ENCODE data around the gene HOXD12. TPM values are rescaled to one million over a fixed set of nuclear protein-coding genes. Genes with fewer than 3 reads are reported as not detected.

HOXD12 gene
- total RNA-seq, 1 donor from 2014 or later, result not detected

DNA sequence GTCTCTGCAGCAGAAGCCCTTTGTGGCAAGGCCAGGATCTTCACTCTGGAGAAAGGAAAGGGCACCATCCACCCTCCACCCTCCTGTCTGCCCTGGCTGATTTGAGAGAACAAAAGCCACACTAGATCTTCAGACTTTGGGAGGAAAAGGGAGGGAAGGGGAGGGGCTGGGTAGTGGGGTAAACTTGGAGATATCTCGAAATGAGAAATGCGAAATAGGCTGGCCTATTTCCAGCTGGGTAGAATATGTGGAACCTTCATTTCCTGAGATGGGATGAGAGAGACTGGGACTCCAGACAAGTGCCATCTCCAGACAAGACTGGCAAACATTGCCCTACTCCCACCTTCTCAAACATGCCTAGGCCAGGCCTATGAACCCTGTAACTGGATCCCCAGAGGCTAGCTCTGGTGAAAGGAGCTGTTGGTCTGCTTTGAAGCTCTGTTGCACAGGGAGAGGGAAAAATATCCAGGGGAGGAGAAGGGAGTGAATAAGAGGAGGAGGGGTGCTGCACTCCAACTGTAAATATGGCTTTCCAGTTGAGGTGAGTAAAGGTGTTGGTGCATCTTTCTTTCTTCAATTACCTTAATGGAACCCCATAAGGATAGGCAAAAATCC is 1.7 kb downstream of the HOXD12 start:
- Mint-ChIP-seq H3K27ac (no peak overlapping the region), H3K36me3 (no peaks in the 10 kb centered on the region), H3K4me1 (ENCODE audit: unreplicated experiment) (peaks cover 16% of the 10 kb centered on the region), H3K27me3 (peaks cover 98% of the 10 kb centered on the region), H3K9me3 (no peaks in the 10 kb centered on the region), H3K4me3 (no peak overlapping the region)
- no peak for DNase-seq (ENCODE audit: extremely low spot score, unreplicated experiment)
- TF ChIP-seq, protein P1, sequence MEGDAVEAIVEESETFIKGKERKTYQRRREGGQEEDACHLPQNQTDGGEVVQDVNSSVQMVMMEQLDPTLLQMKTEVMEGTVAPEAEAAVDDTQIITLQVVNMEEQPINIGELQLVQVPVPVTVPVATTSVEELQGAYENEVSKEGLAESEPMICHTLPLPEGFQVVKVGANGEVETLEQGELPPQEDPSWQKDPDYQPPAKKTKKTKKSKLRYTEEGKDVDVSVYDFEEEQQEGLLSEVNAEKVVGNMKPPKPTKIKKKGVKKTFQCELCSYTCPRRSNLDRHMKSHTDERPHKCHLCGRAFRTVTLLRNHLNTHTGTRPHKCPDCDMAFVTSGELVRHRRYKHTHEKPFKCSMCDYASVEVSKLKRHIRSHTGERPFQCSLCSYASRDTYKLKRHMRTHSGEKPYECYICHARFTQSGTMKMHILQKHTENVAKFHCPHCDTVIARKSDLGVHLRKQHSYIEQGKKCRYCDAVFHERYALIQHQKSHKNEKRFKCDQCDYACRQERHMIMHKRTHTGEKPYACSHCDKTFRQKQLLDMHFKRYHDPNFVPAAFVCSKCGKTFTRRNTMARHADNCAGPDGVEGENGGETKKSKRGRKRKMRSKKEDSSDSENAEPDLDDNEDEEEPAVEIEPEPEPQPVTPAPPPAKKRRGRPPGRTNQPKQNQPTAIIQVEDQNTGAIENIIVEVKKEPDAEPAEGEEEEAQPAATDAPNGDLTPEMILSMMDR (conservative IDR thresholded peaks at IDR 0.05), result no peak

DNA sequence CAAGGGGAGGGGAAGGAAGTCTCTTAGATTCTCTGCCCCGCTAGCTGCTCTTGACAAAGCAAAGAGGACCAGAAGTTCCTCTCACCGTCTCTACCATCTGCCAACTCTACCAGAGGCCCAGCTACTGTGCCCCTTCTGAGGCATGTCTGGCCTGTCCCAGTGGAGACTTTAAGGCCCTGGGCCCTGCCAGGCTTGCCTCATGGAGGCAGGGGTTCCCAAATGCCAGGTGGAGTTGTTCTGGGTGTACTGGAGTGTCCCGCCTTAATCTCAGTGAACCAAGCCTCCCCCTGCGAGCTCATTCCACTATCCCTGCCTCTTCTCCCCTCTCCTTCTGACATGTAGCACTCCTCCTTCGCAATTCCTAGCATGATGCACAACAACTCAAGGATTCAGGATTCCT is 2.2 kb downstream of the HOXD12 start:
- Mint-ChIP-seq H3K4me3 (no peak overlapping the region), H3K9me3 (no peaks in the 10 kb centered on the region), H3K27ac (no peak overlapping the region), H3K4me1 (ENCODE audit: unreplicated experiment) (peaks cover 14% of the 10 kb centered on the region), H3K36me3 (no peaks in the 10 kb centered on the region), H3K27me3 (peaks cover 96% of the 10 kb centered on the region)
- TF ChIP-seq, protein P1 (conservative IDR thresholded peaks at IDR 0.05), result no peak
- peak; percentile 45 for DNase-seq (ENCODE audit: extremely low spot score, unreplicated experiment)

DNA sequence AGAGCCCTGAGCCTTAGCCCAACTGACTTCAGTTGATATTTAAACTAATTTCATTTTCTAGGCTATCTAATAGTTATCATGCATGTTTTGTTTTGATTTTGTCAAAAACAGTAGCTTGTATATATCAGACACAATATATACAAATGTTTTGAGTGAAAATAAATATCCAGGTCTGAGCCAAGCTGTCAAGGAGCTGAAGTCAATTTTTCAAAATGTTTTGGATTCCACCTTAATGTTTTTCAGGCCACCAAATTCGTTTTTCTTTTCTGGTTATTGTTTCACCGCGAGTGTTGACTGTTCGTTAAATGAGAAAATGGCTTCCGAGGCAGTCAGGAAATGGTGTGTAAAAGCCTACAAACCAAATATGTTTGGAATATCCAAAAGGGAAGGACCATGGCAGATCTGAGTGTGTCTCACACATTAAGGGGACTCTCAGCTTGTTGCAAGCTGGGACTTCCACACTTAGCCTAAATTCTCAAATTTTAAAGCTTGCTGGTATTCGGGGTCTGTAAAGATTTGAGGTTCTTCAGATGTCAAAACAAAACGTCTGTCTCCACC is 2.8 kb downstream of the HOXD12 start:
- TF ChIP-seq, protein P1 (conservative IDR thresholded peaks at IDR 0.05), result no peak
- Mint-ChIP-seq H3K4me1 (ENCODE audit: unreplicated experiment) (peaks cover 14% of the 10 kb centered on the region), H3K4me3 (no peak overlapping the region), H3K9me3 (no peaks in the 10 kb centered on the region), H3K27me3 (peaks cover 95% of the 10 kb centered on the region), H3K36me3 (no peaks in the 10 kb centered on the region), H3K27ac (no peak overlapping the region)
- DNase-seq (ENCODE audit: extremely low spot score, unreplicated experiment), result no peak

DNA sequence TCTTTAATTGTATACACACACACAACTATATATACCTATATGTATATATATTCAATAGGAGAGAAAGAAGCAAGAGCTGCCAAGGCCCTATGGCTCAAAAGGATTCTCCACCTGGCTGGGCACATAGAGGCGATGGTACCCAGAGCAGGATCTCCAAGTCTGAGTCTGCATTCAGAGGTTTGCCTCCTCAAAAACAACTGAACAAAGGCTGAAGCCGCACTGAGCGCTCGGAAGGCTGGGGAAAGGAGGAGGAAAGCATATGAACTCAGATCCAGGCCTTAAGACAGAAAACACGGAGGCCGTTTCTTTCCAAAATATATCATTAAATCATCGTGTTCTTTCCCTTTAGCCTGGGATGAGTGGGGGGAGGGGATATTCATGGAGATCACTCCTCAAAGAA is 3.6 kb downstream of the HOXD12 start:
- DNase-seq (ENCODE audit: extremely low spot score, unreplicated experiment), result peak; percentile 45
- peaks cover 90% of the 10 kb centered on the region for H3K27me3 Mint-ChIP-seq
- H3K36me3 Mint-ChIP-seq, result no peaks in the 10 kb centered on the region
- H3K27ac Mint-ChIP-seq, result no peak overlapping the region
- no peaks in the 10 kb centered on the region for H3K9me3 Mint-ChIP-seq
- H3K4me1 Mint-ChIP-seq (ENCODE audit: unreplicated experiment), result peaks cover 14% of the 10 kb centered on the region
- TF ChIP-seq, protein P1 (conservative IDR thresholded peaks at IDR 0.05), result no peak
- H3K4me3 Mint-ChIP-seq, result no peak overlapping the region

DNA sequence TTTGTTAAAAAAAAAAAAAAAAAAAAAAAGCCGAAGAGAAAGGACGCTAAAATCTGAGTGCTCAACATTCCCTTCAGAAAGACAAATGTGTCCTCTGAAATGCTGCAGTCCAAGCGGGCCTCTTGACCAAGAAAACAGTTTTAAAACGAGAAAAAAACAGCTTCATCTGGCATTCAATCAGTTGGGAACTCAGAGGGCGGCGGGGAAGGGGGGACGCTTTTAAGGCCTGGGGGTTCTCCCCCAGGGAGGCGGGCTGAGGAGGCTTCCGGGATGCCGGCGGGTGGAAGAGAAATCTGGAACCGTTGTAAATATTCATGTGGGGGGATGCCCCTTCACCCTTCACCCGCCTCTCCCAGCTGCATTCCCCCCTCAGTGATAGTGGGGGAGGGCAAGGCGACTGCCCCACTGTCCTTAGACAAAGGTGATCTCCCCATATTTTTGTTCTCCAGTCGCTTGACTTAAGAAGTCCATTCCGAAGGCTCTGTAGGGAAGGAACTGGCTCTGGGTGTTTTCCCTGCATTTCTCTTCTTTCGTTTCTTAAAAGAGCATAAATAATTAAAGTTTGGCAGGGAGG is 4.2 kb downstream of the HOXD12 start:
- TF ChIP-seq, protein P1 (conservative IDR thresholded peaks at IDR 0.05), result no peak
- H3K4me3 Mint-ChIP-seq, result peak overlapping the region; percentile 68
- peaks cover 14% of the 10 kb centered on the region for H3K4me1 Mint-ChIP-seq (ENCODE audit: unreplicated experiment)
- H3K9me3 Mint-ChIP-seq, result no peaks in the 10 kb centered on the region
- DNase-seq (ENCODE audit: extremely low spot score, unreplicated experiment), result peak; percentile 44
- H3K27me3 Mint-ChIP-seq, result peaks cover 90% of the 10 kb centered on the region
- H3K36me3 Mint-ChIP-seq, result no peaks in the 10 kb centered on the region
- H3K27ac Mint-ChIP-seq, result no peak overlapping the region

Data from type B pancreatic cell (in vitro differentiated cells).